Liver (tissue), 9 donors: ENCODE measurements around the gene C6orf132. TPM values are rescaled to one million over a fixed set of nuclear protein-coding genes. Genes with fewer than 3 reads are reported as not detected.

Experiments used
- DNase-seq: peaks from one replicate; pipeline ENCODE4 v3.0.0-alpha.2; 2017; ENCODE audit warnings: low spot score
- H3K27ac ChIP-seq, 2 donors: one replicate each; pipeline ENCODE4 v1.7.0; 2013; ENCODE audit warnings: inconsistent platforms in 2 of 2, low read length in 2 of 2, control low read depth in 1 of 2, low read depth in 1 of 2, mild to moderate bottlenecking in 1 of 2
- H3K27me3 ChIP-seq, 4 donors: one replicate each; pipeline versions ENCODE4 v1.6.1 to v1.7.0; 2013; ENCODE audit warnings: low read length in 3 of 4, inconsistent platforms in 1 of 4, mild to moderate bottlenecking in 1 of 4, moderate library complexity in 1 of 4; ENCODE audit not compliant: control insufficient read depth in 4 of 4, insufficient read depth in 4 of 4
- H3K36me3 ChIP-seq, 4 donors: one replicate each; pipeline versions ENCODE4 v1.6.1 to v1.7.0; 2013; ENCODE audit warnings: low read length in 3 of 4, mild to moderate bottlenecking in 3 of 4, low read depth in 1 of 4, moderate library complexity in 1 of 4; ENCODE audit not compliant: control insufficient read depth in 4 of 4, insufficient read depth in 3 of 4
- H3K4me1 ChIP-seq, 4 donors: one replicate each; pipeline versions ENCODE4 v1.6.1 to v1.7.0; 2013; ENCODE audit warnings: low read length in 3 of 4, mild to moderate bottlenecking in 3 of 4, moderate library complexity in 1 of 4; ENCODE audit not compliant: control insufficient read depth in 4 of 4, insufficient read depth in 4 of 4
- H3K4me3 ChIP-seq, 3 donors: one replicate each; pipeline versions ENCODE4 v1.6.1 to v1.7.0; 2013; ENCODE audit warnings: low read length in 3 of 3, control low read depth in 1 of 3, low read depth in 1 of 3, mild to moderate bottlenecking in 1 of 3
- H3K9ac ChIP-seq, 2 donors: one replicate each; pipeline ENCODE4 v1.7.0; 2013; ENCODE audit warnings: low read length in 2 of 2, mild to moderate bottlenecking in 2 of 2, moderate library complexity in 2 of 2, control low read depth in 1 of 2, low read depth in 1 of 2
- H3K9me3 ChIP-seq, 4 donors: one replicate each; pipeline versions ENCODE4 v1.6.1 to v1.7.0; 2013; ENCODE audit warnings: low read length in 3 of 4; ENCODE audit not compliant: control insufficient read depth in 4 of 4
- EGR1 ChIP-seq, 2 donors: IDR thresholded peaks; 2 replicates each; pipeline ENCODE4 v1.6.1; 2016 to 2018; ENCODE audit warnings: antibody characterized with exemption in 2 of 2, low read depth in 2 of 2
- FOXA1 ChIP-seq: IDR thresholded peaks from 2 replicates; pipeline ENCODE4 v1.6.1; 2016; ENCODE audit warnings: antibody characterized with exemption
- FOXA2 ChIP-seq: IDR thresholded peaks from 2 replicates; pipeline ENCODE4 v1.6.1; 2016; ENCODE audit warnings: antibody characterized with exemption
- GABPA ChIP-seq, 2 donors: IDR thresholded peaks in 1 of 2; conservative IDR thresholded peaks in 1 of 2; 2 replicates each; pipeline ENCODE4 v1.6.1; 2016; ENCODE audit warnings: antibody characterized with exemption in 2 of 2, mild to moderate bottlenecking in 1 of 2, moderate library complexity in 1 of 2
- HNF4A ChIP-seq, 2 donors: conservative IDR thresholded peaks; 2 replicates each; pipeline ENCODE4 v1.6.1; 2016; ENCODE audit warnings: antibody characterized with exemption in 2 of 2, mild to moderate bottlenecking in 2 of 2
- HNF4G ChIP-seq: IDR thresholded peaks from 2 replicates; pipeline ENCODE4 v1.6.1; 2016; ENCODE audit warnings: antibody characterized with exemption
- JUND ChIP-seq, 2 donors: IDR thresholded peaks; 2 replicates each; pipeline ENCODE4 v1.6.1; 2016; ENCODE audit warnings: antibody characterized with exemption in 2 of 2
- RAD21 ChIP-seq, 2 donors: IDR thresholded peaks; 2 replicates each; pipeline ENCODE4 v1.6.1; 2016; ENCODE audit warnings: antibody characterized with exemption in 2 of 2, mild to moderate bottlenecking in 2 of 2
- RXRA ChIP-seq, 2 donors: IDR thresholded peaks; 2 replicates each; pipeline ENCODE4 v1.6.1; 2017 to 2018; ENCODE audit warnings: antibody characterized with exemption in 2 of 2, mild to moderate bottlenecking in 1 of 2
- SP1 ChIP-seq: IDR thresholded peaks from 2 replicates; pipeline ENCODE4 v1.6.1; 2018; ENCODE audit warnings: antibody characterized with exemption, mild to moderate bottlenecking
- TAF1 ChIP-seq: conservative IDR thresholded peaks from 2 replicates; pipeline ENCODE4 v1.6.1; 2016; ENCODE audit warnings: antibody characterized with exemption, mild to moderate bottlenecking
- YY1 ChIP-seq: IDR thresholded peaks from 2 replicates; pipeline ENCODE4 v1.6.1; 2016; ENCODE audit warnings: antibody characterized with exemption, mild to moderate bottlenecking
- WGBS: extraction: QIAGEN DNeasy Blood & Tissue Kit; methylation state at CpG from one replicate; pipeline ENCODE4 v1.1.7; 2013; 5-methylcytosine and 5-hydroxymethylcytosine counted together
- polyA plus RNA-seq, 2 donors: library from polyadenylated mRNA; stranded (reverse) in 1 of 2; unstranded in 1 of 2; fragments of 200-250 nt in 1 of 2; fragments of >200 nt in 1 of 2; fragmentation: Nextera tagmentation in 1 of 2; extraction: Ambion mirVana in 1 of 2; gene quantifications; one replicate each; pipeline versions ENCODE4 v1.2.1 to v1.2.3, GENCODE V29; 2013 to 2015
- total RNA-seq, 2 donors: library from RNA; depleted of rRNA; stranded (reverse); fragments of >200 nt; gene quantifications; one replicate each; pipeline ENCODE4 v1.2.3, GENCODE V29; 2014
- TF ChIP-seq, protein P1 (sequence below): IDR thresholded peaks from 2 replicates; pipeline ENCODE4 v1.6.1; 2016; ENCODE audit warnings: antibody characterized with exemption
- TF ChIP-seq, protein P2 (sequence below): IDR thresholded peaks from 2 replicates; pipeline ENCODE4 v1.6.1; 2016; ENCODE audit warnings: antibody characterized with exemption
- TF ChIP-seq, protein P3 (sequence below): fragments of 150-350 bp; IDR thresholded peaks from 2 replicates; pipeline ENCODE4 v1.5.1; 2017; ENCODE audit warnings: improper control_type of control experiment, low read depth, low read length; ENCODE audit not compliant: missing input control
- TF ChIP-seq, protein P4 (sequence below): IDR thresholded peaks from 2 replicates; pipeline ENCODE4 v1.6.1; 2016; ENCODE audit warnings: antibody characterized with exemption, mild to moderate bottlenecking
- TF ChIP-seq, protein P5 (sequence below): IDR thresholded peaks from 2 replicates; pipeline ENCODE4 v1.6.1; 2016; ENCODE audit warnings: antibody characterized with exemption
- donor health status: healthy.
- donor health status: healthy.
- donor health status: healthy.
- donor health status: healthy.
- donor health status: healthy.

Gene C6orf132
- total and polyA plus RNA-seq, 4 donors: 0.07 to 0.25 (median 0.24) TPM; not detected in 1

DNA sequence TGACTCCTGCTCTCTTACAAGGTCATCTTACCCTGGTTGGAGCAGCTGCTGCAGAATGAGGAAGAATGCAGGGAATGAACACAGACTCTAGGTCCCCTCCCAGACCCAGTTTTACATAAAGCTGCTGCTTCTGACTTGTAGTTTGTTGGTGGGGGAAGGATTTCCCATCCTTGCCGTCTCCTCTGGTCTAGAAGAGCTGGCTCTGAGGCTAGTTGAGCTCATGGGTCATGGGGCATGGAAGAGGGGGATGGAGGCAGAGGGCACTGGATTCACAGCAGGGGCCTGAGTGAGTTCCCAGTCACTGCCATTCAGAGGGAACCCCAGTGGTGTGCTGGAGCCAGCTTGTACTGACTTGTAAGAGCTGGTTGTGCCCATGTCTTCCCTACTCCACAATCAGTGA lies 21.6 kb upstream of the C6orf132 start:
- H3K9ac ChIP-seq: no peak overlapping the region
- no peaks in the 10 kb centered on the region for H3K27me3 ChIP-seq
- H3K36me3 ChIP-seq: no peaks in the 10 kb centered on the region
- H3K4me1 ChIP-seq: no peaks in the 10 kb centered on the region
- 64% methylated on average over 1 of the region's 1 CpG for WGBS
- DNase-seq: no peak
- TF ChIP-seq, protein P1, sequence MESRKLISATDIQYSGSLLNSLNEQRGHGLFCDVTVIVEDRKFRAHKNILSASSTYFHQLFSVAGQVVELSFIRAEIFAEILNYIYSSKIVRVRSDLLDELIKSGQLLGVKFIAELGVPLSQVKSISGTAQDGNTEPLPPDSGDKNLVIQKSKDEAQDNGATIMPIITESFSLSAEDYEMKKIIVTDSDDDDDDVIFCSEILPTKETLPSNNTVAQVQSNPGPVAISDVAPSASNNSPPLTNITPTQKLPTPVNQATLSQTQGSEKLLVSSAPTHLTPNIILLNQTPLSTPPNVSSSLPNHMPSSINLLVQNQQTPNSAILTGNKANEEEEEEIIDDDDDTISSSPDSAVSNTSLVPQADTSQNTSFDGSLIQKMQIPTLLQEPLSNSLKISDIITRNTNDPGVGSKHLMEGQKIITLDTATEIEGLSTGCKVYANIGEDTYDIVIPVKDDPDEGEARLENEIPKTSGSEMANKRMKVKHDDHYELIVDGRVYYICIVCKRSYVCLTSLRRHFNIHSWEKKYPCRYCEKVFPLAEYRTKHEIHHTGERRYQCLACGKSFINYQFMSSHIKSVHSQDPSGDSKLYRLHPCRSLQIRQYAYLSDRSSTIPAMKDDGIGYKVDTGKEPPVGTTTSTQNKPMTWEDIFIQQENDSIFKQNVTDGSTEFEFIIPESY: no peak
- TF ChIP-seq, protein P2, sequence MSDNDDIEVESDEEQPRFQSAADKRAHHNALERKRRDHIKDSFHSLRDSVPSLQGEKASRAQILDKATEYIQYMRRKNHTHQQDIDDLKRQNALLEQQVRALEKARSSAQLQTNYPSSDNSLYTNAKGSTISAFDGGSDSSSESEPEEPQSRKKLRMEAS: no peak
- TF ChIP-seq HNF4G (no peak), RAD21 (IDR thresholded peaks at IDR 0.05) (no peak), FOXA1 (no peak), YY1 (no peak), TAF1 (no peak), RXRA (IDR thresholded peaks at IDR 0.05) (no peak), GABPA (IDR thresholded peaks at IDR 0.05 in 1 of 2, conservative IDR thresholded peaks at IDR 0.05 in 1 of 2) (no peak), EGR1 (IDR thresholded peaks at IDR 0.05; ENCODE audit: low read depth in 2 of 2) (no peak), JUND (IDR thresholded peaks at IDR 0.05) (no peak), FOXA2 (no peak)
- TF ChIP-seq, protein P3, sequence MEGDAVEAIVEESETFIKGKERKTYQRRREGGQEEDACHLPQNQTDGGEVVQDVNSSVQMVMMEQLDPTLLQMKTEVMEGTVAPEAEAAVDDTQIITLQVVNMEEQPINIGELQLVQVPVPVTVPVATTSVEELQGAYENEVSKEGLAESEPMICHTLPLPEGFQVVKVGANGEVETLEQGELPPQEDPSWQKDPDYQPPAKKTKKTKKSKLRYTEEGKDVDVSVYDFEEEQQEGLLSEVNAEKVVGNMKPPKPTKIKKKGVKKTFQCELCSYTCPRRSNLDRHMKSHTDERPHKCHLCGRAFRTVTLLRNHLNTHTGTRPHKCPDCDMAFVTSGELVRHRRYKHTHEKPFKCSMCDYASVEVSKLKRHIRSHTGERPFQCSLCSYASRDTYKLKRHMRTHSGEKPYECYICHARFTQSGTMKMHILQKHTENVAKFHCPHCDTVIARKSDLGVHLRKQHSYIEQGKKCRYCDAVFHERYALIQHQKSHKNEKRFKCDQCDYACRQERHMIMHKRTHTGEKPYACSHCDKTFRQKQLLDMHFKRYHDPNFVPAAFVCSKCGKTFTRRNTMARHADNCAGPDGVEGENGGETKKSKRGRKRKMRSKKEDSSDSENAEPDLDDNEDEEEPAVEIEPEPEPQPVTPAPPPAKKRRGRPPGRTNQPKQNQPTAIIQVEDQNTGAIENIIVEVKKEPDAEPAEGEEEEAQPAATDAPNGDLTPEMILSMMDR: no peak
- H3K4me3 ChIP-seq: no peak overlapping the region
- no peak overlapping the region for H3K27ac ChIP-seq
- H3K9me3 ChIP-seq: no peaks in the 10 kb centered on the region

DNA sequence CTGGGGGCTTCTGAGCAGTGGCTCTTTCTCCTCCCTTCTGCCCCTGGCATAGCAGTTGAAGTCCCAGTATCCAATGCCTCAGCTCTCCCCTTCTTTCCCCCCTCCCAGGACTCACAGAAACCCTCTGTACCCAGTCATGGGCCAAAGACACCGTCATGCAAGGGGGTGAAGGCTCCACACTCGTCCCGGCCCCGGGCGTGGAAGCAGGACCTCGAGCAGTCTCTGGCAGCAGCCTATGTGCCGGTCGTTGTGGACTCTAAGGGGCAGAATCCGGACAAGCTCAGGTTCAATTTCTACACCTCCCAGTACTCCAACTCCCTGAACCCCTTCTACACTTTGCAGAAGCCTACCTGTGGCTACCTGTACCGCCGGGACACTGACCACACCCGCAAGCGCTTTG lies 20.4 kb upstream of the C6orf132 start:
- Histone ChIP-seq H3K9ac (no peak overlapping the region), H3K4me3 (no peak overlapping the region), H3K4me1 (no peaks in the 10 kb centered on the region), H3K27me3 (no peaks in the 10 kb centered on the region), H3K36me3 (no peaks in the 10 kb centered on the region), H3K27ac (no peak overlapping the region), H3K9me3 (no peaks in the 10 kb centered on the region)
- no peak for DNase-seq
- WGBS: 85% methylated on average over 13 of the region's 13 CpGs
- no peak for TF ChIP-seq GABPA (IDR thresholded peaks at IDR 0.05 in 1 of 2, conservative IDR thresholded peaks at IDR 0.05 in 1 of 2)
- TF ChIP-seq, protein P3: no peak
- TF ChIP-seq JUND (IDR thresholded peaks at IDR 0.05): no peak
- no peak for TF ChIP-seq TAF1
- no peak for TF ChIP-seq SP1
- TF ChIP-seq, protein P1: no peak
- no peak for TF ChIP-seq RAD21 (IDR thresholded peaks at IDR 0.05)
- no peak for TF ChIP-seq FOXA1
- TF ChIP-seq HNF4G: no peak
- TF ChIP-seq, protein P2: no peak
- no peak for TF ChIP-seq FOXA2
- TF ChIP-seq, protein P4, sequence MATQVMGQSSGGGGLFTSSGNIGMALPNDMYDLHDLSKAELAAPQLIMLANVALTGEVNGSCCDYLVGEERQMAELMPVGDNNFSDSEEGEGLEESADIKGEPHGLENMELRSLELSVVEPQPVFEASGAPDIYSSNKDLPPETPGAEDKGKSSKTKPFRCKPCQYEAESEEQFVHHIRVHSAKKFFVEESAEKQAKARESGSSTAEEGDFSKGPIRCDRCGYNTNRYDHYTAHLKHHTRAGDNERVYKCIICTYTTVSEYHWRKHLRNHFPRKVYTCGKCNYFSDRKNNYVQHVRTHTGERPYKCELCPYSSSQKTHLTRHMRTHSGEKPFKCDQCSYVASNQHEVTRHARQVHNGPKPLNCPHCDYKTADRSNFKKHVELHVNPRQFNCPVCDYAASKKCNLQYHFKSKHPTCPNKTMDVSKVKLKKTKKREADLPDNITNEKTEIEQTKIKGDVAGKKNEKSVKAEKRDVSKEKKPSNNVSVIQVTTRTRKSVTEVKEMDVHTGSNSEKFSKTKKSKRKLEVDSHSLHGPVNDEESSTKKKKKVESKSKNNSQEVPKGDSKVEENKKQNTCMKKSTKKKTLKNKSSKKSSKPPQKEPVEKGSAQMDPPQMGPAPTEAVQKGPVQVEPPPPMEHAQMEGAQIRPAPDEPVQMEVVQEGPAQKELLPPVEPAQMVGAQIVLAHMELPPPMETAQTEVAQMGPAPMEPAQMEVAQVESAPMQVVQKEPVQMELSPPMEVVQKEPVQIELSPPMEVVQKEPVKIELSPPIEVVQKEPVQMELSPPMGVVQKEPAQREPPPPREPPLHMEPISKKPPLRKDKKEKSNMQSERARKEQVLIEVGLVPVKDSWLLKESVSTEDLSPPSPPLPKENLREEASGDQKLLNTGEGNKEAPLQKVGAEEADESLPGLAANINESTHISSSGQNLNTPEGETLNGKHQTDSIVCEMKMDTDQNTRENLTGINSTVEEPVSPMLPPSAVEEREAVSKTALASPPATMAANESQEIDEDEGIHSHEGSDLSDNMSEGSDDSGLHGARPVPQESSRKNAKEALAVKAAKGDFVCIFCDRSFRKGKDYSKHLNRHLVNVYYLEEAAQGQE: no peak
- TF ChIP-seq, protein P5, sequence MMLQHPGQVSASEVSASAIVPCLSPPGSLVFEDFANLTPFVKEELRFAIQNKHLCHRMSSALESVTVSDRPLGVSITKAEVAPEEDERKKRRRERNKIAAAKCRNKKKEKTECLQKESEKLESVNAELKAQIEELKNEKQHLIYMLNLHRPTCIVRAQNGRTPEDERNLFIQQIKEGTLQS: no peak
- no peak for TF ChIP-seq RXRA (IDR thresholded peaks at IDR 0.05)
- no peak for TF ChIP-seq YY1
- no peak for TF ChIP-seq EGR1 (IDR thresholded peaks at IDR 0.05; ENCODE audit: low read depth in 2 of 2)
- TF ChIP-seq HNF4A (conservative IDR thresholded peaks at IDR 0.05): no peak
